NCI-H2171 treated with DMSO at 0.1 percent for 48 hours (cell line): ENCODE measurements around the gene TPPP.

Experiments used
- DNase-seq: peaks from one replicate; lab custom pipeline; 2025; lab: John Stamatoyannopoulos, UW

TPPP gene

DNA sequence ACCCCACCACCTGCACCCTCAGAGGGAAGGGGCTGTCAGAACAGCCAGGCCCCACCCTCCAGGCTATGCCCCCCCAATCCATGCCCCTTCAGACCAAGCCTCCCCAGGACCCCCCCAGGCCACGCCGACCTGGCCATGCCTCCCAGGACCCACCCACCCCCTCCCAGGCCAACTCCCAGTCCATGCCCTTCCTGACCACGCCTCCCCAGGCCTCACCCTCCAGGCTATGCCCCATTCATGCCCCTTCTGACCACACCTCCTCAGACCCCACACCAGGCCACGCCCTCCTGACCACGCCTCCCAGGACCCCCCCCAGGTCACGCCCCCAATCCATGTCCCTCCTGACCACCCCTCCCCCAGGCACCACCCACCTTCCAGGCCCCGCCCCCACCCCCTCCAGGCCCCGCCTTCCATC, 27.6 kb downstream of the TPPP start:
- DNase-seq = no peak

- no peak for DNase-seq
Measured at GRCh38 chr5:664994-665360, 28.2 kb downstream of the TPPP start.

DNA sequence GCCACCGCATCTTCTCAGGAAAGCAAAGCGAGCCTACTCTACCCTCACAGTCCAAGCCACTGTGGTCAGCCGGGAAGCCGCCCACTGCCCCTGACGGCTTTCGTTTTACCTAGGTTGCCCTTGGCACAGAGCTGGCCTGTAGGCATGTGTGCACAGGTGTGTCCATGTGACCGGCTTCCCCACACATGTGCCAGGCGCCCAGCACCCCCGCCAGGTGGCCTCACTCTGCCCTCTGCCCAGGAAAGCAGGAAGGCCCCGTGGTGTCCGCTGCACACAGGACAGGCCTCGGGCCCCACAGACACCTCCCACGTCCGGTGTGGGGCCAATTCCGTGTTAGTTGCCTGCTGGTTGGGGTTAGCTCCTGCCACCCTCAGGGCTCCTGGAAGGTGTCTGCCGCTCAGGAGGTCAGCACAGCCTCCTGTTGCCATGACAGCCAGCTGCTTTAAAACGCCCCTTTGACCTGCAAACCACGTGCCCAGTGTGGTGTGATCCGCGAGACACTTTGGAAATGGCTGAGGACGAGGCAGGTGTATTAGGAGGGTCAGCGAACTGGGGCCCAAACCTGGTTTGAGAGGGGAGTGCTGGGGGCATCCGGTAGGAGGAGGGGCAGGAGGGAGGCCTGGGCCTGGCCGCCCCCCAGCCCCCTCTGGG, 28.7 kb downstream of the TPPP start:
- no peak for DNase-seq

GRCh38 chr5:663436-664342, 29.5 kb downstream of the TPPP start:
- no peak for DNase-seq

GRCh38 chr5:662751-663435, 30.3 kb downstream of the TPPP start:
- DNase-seq = no peak

- no peak for DNase-seq
Measured at GRCh38 chr5:661891-662750, 31.0 kb downstream of the TPPP start.

DNA sequence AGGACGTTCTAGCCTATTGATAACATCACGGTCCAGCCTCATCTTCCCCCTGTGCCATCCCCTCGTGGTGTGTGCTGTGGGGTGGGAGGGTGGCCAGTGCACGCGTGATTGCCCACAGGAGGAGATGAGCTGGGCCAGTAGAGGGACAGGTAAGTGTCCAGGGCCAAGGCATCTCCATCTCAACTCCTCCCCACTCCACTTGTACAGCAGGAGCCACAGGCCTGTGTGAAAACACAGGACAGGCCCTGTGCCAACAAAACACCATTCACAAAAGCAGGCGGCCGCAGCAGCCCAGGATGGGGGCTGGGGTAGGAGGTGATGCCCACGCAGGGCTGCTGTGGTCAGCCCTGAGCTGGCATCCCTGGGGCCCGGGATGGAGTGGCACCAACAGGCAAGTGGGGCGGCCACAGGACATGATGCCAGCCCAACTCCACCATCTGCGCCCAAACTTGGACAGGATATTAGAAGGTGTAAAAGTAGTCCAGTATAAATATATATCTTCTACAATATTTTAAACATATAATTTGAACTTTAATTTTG, 32.6 kb downstream of the TPPP start:
- DNase-seq = no peak

DNA sequence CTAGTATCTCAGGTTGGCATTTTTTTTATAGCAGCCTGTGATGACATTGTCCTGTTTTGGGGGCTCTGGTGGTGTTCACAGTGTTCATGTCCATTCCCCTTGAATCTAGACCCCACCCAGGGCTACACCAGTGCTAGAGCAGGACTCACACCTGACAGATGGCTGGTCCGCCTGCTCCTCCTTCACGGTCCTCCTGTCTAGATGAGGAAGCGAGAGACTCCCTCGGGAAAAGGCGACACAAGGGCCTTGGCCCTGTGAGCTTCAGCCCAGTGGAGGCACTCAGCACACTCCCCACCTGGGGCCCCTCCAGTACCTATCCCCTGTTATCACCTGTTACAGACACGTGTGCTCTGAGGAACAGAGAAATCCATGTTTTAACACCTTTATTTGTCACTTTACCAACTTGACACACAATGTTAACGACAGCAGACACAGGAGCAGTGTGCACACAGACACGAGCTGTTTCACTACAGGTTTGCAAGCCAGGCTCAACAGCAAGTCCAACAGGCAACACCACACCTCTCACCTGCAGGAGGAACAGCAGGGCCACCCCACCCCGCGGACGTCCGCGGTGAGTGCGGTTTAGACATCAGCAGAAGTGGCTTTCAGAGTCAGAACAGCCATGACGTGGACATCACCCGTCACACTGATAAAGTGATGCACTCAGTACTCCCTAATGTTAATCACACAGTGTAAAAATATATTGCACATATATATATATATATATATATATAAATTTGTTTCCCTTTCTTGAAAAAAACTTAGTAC, 33.5 kb downstream of the TPPP start:
- DNase-seq = peak; percentile 68

GRCh38 chr5:658103-658502, 35.0 kb downstream of the TPPP start:
- no peak for DNase-seq

DNA sequence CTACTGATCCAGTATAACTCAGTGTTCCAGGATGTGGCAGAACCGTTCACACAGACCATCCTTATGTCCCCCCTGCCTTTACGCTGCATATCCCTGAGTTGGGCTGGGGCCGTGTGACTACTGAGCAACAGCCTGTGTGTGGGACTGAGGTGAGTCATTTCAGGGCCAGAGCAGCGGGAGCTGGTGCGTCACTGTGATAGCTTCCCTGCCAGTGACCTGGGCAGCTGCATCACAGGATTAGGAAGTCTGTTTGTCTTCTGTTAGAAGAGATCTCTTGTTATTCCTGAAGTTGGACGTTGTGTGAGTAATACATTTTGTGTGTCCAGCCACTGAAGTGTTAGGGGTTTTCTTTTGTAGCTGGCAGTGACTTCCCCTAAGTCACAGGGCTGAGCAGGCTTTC, 35.6 kb downstream of the TPPP start:
- DNase-seq = no peak

DNA sequence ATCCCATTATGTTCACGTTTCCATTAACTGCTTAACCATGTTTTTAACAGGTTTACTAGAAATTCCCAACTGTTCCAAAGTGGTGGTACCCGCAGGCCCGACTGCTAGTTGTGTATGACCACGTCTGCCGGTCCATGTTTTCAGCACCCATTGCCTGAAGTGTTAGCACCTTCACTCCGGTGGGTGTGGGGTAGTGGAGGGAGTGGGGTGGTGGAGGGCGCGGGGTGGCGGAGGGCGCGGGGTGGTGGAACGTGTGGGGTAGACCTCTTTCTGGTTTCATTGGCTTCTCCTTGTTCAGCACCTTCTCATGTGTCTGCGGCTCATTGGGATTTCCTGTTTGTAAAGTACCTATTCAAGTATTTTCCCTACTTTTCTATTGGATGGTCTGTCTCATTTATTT, 37.7 kb downstream of the TPPP start:
- DNase-seq = no peak

GRCh38 chr5:654071-654778, 38.9 kb downstream of the TPPP start:
- DNase-seq = no peak

GRCh38 chr5:652773-653350, 40.3 kb downstream of the TPPP start:
- DNase-seq = no peak

DNA sequence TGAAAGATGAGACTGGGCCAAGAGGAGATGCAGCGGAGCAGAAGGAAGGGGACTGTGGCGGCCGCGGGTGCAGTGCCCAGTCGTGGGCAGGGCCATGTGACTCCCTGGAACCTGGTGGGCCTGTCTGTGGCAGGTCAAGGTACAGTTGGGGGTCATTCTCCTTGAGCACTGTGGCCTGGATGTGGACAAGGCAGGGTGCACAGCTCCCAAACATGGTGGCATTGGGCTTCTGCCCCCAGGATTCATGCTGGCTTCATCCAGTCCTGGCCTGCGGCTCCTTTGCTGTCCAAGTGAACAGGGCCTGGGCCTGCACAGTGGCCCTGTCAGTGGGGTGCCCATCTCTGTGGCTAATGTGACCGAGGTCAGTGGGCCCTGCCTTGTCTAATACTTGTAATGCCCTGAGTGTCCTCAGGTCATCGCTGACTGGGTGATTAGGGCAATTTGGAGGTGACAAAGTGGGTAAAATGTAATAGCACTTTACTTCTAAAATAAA, 41.1 kb downstream of the TPPP start:
- no peak for DNase-seq

DNA sequence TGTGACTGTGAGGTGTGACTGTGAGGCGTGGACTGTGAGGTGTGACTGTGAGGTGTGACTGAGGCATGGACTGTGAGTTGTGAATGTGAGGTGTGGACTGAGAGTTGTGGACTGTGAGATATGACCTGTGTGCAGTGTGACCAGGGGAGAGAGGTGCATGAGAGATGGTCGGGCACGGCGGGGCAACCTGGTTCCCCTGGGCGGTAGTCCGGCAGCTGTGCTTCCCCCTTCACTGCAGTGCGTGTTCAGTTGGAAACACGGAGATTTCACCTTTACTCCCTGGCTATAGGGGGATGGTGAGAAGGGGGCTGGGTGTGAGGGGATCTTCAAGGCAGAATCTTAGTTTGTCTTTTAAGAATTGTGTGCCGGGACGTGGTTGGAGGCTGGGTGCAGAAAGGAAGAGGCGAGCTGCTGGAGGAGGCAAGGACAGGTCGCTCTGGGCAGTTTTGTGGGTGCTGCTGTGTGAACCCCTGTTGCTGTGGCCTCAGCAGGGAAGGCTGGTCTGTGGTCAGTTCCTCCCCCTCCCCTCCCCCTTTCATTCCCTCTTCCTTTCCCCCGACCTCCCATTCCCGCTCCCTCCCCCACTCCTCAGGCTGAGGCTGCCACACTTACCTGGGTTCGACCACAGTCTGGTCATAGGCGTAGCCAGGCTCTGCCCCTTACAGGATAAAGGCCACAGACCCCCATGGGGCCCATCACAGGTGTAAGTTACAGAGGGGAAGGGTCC, 41.7 kb downstream of the TPPP start:
- DNase-seq = no peak

DNA sequence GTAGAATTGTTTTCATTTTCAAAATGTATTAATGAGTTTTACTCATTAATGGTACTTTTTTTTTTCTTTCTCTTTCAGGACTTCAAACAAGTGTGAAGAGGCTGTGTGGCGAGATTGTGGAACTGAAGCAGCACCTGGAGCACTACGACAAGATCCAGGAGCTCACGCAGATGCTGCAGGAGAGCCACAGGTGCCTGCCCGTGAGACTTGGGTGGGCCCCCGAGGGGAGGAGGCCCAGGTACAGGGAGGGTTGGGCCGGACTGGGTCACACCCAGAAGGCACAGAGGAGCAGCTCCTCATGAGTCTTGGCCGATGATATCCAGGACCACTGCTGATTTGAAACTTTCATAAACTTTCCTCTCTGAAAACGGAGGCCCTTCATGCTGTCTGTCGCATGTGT, 45.4 kb downstream of the TPPP start:
- no peak for DNase-seq

DNA sequence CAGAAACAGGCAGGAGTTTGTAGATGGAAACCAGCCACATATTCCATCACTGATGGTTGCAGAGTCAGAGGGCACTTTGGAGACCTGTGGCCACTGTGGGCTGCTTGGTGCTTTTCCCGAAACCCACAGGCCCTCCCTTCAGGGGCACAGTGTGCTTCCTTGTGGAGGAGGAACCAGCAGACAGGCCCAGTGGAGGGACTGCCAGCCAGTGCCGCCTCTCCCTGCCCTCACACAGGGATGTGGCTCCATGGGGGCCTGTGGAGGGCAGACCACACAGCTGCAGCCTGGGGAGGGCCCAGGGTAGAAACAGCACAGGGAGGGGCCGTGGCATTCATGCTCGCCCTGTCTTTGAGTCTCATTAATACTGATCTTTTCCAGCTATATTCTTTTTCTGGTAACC, 45.8 kb downstream of the TPPP start:
- no peak for DNase-seq

- DNase-seq = no peak
Measured at GRCh38 chr5:646396-647201, 46.6 kb downstream of the TPPP start.
